ENCODE results near the gene GALR3. TPM values are rescaled to one million over a fixed set of nuclear protein-coding genes. Genes with fewer than 3 reads are reported as not detected.

The GALR3 gene
- total RNA-seq, 6 experiments from 2014 or later, result 0.29 to 0.83 TPM; not detected in 4

DNA sequence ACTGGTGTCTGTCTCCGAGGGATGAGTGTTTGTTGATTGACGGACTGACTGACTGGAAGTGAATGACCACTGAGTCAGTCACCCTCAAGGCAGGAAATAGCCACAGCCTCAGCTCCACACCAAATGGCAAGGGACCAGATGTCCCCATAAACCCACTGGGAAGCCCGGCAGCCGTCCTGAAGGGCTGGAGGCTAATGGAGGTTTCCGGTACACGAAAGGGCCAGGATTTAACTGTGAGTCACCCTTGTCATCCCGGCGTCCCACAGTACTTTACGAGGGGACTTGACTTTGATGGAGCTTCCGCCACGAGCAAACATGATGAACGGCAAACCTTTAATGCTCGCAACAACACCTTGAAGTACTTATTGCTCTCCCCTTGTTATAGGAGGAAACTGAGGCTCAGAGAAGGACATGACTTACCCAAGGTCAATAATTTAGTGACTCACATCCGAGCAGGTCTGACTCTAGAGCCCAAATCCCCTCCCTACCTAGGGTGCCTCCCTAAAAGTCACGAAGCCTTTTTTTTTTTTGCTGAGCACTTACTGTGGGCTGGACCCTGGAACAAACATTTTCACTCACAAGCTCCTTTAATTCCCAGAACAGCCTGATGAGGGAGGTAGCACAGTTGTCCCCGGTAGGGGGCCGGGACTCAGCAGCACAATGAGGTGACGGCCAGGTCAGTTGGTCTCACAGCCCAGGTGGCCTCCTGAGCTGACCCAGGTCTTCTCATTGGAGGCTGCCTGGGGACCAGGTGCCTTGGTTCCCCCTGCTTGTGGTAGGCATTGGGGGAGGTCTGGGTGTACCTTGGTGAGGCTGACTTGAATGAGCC is 40.6 kb upstream of the GALR3 start:
- intact Hi-C loops (cut with DNase I), result no loop called here
- no peak overlapping the region for H3K27ac ChIP-seq
- ATAC-seq, result no peak

DNA sequence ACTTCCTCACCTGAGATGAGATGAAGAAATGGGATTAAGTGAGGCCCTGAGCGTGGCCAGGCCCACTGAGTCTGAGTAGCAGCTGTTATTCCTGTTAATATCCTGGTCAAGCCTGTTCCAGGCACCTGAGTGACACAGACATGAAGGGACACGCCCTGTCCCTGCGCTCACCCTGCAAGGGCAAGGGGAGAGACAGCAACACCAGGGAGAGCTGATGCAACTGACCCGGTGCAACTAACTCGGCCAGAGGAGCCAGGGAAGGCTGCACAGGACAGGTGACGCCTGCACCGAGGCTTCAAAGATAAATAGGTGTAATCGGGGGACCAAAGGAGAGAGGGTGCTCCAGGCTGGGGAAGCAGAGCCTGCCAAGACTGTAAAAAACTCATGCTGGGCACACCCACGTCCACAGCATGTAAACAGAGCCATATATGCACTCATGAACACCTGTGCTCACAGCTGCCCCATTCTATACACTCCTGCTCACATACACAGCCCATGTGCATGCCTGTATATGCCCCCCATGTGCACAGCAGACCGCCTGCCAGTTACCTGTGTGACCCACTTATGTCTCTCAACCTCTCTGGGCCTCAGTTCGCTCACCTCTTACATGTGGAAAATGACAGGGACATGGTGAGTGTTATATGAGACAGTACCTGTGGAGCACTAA is 38.2 kb upstream of the GALR3 start:
- DNase-seq, result peak in 1 of 3 donors; percentile 62
- no peaks in the 10 kb centered on the region for H3K4me1 ChIP-seq
- no peaks in the 10 kb centered on the region for H3K9me3 ChIP-seq
- H3K27me3 ChIP-seq, result no peaks in the 10 kb centered on the region
- H3K36me3 ChIP-seq, result no peaks in the 10 kb centered on the region
- no peak for TF ChIP-seq POLR2A (IDR thresholded peaks at IDR 0.05)
- TF ChIP-seq, protein P1, sequence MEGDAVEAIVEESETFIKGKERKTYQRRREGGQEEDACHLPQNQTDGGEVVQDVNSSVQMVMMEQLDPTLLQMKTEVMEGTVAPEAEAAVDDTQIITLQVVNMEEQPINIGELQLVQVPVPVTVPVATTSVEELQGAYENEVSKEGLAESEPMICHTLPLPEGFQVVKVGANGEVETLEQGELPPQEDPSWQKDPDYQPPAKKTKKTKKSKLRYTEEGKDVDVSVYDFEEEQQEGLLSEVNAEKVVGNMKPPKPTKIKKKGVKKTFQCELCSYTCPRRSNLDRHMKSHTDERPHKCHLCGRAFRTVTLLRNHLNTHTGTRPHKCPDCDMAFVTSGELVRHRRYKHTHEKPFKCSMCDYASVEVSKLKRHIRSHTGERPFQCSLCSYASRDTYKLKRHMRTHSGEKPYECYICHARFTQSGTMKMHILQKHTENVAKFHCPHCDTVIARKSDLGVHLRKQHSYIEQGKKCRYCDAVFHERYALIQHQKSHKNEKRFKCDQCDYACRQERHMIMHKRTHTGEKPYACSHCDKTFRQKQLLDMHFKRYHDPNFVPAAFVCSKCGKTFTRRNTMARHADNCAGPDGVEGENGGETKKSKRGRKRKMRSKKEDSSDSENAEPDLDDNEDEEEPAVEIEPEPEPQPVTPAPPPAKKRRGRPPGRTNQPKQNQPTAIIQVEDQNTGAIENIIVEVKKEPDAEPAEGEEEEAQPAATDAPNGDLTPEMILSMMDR (IDR thresholded peaks at IDR 0.05), result no peak
- WGBS (ENCODE audit: insufficient coverage, low coverage, low lambda C conversion rate, missing lambda C conversion rate), result 41% methylated on average over 6 of the region's 11 CpGs
- intact Hi-C loops (cut with DNase I), result no loop called here
- H3K27ac ChIP-seq, result no peak overlapping the region
- ATAC-seq, result peak; percentile 75 to 86 (median 79)
- H3K4me3 ChIP-seq, result no peak overlapping the region

More for the DNA sequence above, 40.6 kb upstream of the GALR3 start:
- peaks cover 0 to 2% (median 1%) of the 10 kb centered on the region in 4 donors for H3K4me1 ChIP-seq
- H3K9me3 ChIP-seq, result no peaks in the 10 kb centered on the region
- DNase-seq, result no peak
- TF ChIP-seq, protein P1 (IDR thresholded peaks at IDR 0.05), result no peak
- no peak for TF ChIP-seq POLR2A (IDR thresholded peaks at IDR 0.05)
- WGBS (ENCODE audit: insufficient coverage, low coverage, low lambda C conversion rate, missing lambda C conversion rate), result 67% methylated on average over 14 of the region's 18 CpGs
- H3K4me3 ChIP-seq, result no peak overlapping the region
- H3K36me3 ChIP-seq, result no peaks in the 10 kb centered on the region
- no peaks in the 10 kb centered on the region for H3K27me3 ChIP-seq

DNA sequence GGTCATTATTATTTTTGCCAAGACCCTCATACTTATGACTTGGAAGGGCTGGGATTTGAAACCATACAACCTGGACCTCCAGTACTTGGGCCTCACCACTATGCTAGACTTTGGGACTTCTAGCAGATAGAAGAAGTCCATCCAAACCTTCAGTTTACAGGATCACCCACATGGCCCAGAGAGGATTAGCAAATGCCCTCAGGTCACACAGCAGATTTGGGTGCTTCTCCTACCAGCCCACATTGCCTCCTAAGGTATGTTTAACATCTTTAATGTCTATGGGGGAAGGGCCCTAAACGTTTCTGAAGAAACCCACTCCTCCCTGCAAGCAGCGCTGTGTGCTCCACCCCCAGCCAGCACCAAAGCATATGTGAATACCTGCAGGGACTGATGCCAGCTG is 32.9 kb upstream of the GALR3 start:
- intact Hi-C loops (cut with DNase I), result no loop called here
- DNase-seq (no peak), ATAC-seq (no peak)
- Histone ChIP-seq H3K4me3 (no peak overlapping the region), H3K27me3 (no peaks in the 10 kb centered on the region), H3K36me3 (no peaks in the 10 kb centered on the region), H3K27ac (no peak overlapping the region), H3K9me3 (no peaks in the 10 kb centered on the region), H3K4me1 (peaks cover 0 to 4% (median 0%) of the 10 kb centered on the region in 4 donors)
- WGBS (ENCODE audit: insufficient coverage, low coverage, low lambda C conversion rate, missing lambda C conversion rate), result 33% methylated on average over 1 of the region's 2 CpGs
- TF ChIP-seq POLR2A (IDR thresholded peaks at IDR 0.05), result no peak
- TF ChIP-seq, protein P1 (IDR thresholded peaks at IDR 0.05), result no peak

DNA sequence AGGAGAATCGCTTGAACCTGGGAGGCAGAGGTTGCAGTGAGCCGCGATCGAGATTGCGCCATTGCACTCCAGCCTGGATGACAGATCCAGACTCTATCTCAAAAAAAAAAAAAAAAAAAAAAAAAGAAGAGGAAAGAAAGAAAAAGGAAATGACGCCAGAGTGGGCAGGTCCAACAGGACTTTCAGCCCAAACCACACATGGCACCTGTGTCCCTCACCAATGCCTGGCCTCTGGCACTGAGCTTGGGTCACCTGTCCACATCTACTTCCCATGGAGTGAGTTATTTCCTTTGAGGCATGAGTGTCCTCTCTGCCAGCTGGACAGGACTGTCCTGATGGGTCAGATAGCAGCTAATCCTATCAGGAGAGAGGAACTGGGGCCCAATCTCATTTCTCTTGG is 30.7 kb upstream of the GALR3 start:
- Histone ChIP-seq H3K4me1 (peaks cover 0 to 4% (median 0%) of the 10 kb centered on the region in 4 donors), H3K27ac (no peak overlapping the region), H3K27me3 (no peaks in the 10 kb centered on the region), H3K4me3 (no peak overlapping the region), H3K9me3 (no peaks in the 10 kb centered on the region), H3K36me3 (no peaks in the 10 kb centered on the region)
- TF ChIP-seq, protein P1 (IDR thresholded peaks at IDR 0.05), result no peak
- TF ChIP-seq POLR2A (IDR thresholded peaks at IDR 0.05), result no peak
- intact Hi-C loops (cut with DNase I), result no loop called here
- 81% methylated on average over 6 of the region's 6 CpGs for WGBS (ENCODE audit: insufficient coverage, low coverage, low lambda C conversion rate, missing lambda C conversion rate)
- ATAC-seq (peak in 1 of 4 donors; percentile 18), DNase-seq (no peak)

All from right lobe of liver (tissue), 6 donors.